Hepatocyte (in vitro differentiated cells): ENCODE measurements around the gene CDRT4.

Source experiments
- CTCF ChIP-seq: fragments of 200-600 bp; sonication (generic); IDR thresholded peaks from 2 replicates; pipeline ENCODE4 v1.5.1; 2016; ENCODE audit warnings: antibody characterized with exemption, mild to moderate bottlenecking; ENCODE audit not compliant: poor library complexity
- EZH2 ChIP-seq: fragments of 200-600 bp; sonication (generic); IDR thresholded peaks from 2 replicates; pipeline ENCODE4 v1.6.1; 2016; ENCODE audit warnings: antibody characterized with exemption, mild to moderate bottlenecking, borderline replicate concordance

- no peak for TF ChIP-seq EZH2
- no peak for TF ChIP-seq CTCF
Measured at GRCh38 chr17:15468126-15468525, 705 bp upstream of the CDRT4 start.
